ENCODE measurements around the gene RPS6KA2.

The RPS6KA2 gene

GRCh38 chr6:166495487-166496314, 131.3 kb downstream of the RPS6KA2 start:
- CTCF ChIA-PET, result no interaction called here
- DNase-seq (ENCODE audit: extremely low spot score), result no peak
- TF ChIP-seq ARNT (IDR thresholded peaks at IDR 0.05) (no peak), TARDBP (IDR thresholded peaks at IDR 0.05) (no peak), SP1 (IDR thresholded peaks at IDR 0.05) (no peak), SUZ12 (IDR thresholded peaks at IDR 0.05) (no peak), FOXM1 (IDR thresholded peaks at IDR 0.05; ENCODE audit: borderline replicate concordance) (no peak), CTBP1 (IDR thresholded peaks at IDR 0.05; ENCODE audit: borderline replicate concordance) (no peak), ZNF384 (IDR thresholded peaks at IDR 0.05) (no peak), HDGF (IDR thresholded peaks at IDR 0.05; ENCODE audit: borderline replicate concordance) (no peak), BHLHE40 (IDR thresholded peaks at IDR 0.05; ENCODE audit: borderline replicate concordance) (no peak), NFRKB (IDR thresholded peaks at IDR 0.05) (no peak)
- POLR2A ChIA-PET, result no interaction called here

- POLR2A ChIA-PET, result no interaction called here
- no peak for DNase-seq (ENCODE audit: extremely low spot score)
- CTCF ChIA-PET, result no interaction called here
- TF ChIP-seq FOXM1 (IDR thresholded peaks at IDR 0.05; ENCODE audit: borderline replicate concordance), result no peak
- no peak for TF ChIP-seq ZNF384 (IDR thresholded peaks at IDR 0.05)
- no peak for TF ChIP-seq HDGF (IDR thresholded peaks at IDR 0.05; ENCODE audit: borderline replicate concordance)
- no peak for TF ChIP-seq FOXA1 (IDR thresholded peaks at IDR 0.05)
- TF ChIP-seq L3MBTL2 (conservative IDR thresholded peaks at IDR 0.05), result no peak
- TF ChIP-seq ELF4 (IDR thresholded peaks at IDR 0.05), result no peak
- TF ChIP-seq NFRKB (IDR thresholded peaks at IDR 0.05), result no peak
- TF ChIP-seq ARNT (IDR thresholded peaks at IDR 0.05), result no peak
- no peak for TF ChIP-seq TARDBP (IDR thresholded peaks at IDR 0.05)
- no peak for TF ChIP-seq FOXK2 (IDR thresholded peaks at IDR 0.05)
- no peak for TF ChIP-seq CTBP1 (IDR thresholded peaks at IDR 0.05; ENCODE audit: borderline replicate concordance)
- no peak for TF ChIP-seq BHLHE40 (IDR thresholded peaks at IDR 0.05; ENCODE audit: borderline replicate concordance)
- TF ChIP-seq SUZ12 (IDR thresholded peaks at IDR 0.05), result no peak
- TF ChIP-seq LEF1 (IDR thresholded peaks at IDR 0.05; ENCODE audit: borderline replicate concordance), result no peak
- TF ChIP-seq SP1 (IDR thresholded peaks at IDR 0.05), result no peak
- no peak for TF ChIP-seq PKNOX1 (IDR thresholded peaks at IDR 0.05)
Observed at GRCh38 chr6:166494757-166495486, 132.1 kb downstream of the RPS6KA2 start.

- ChIA-PET CTCF (no interaction called here), POLR2A (no interaction called here)
- TF ChIP-seq FOXK2 (IDR thresholded peaks at IDR 0.05), result no peak
- TF ChIP-seq SP1 (IDR thresholded peaks at IDR 0.05), result no peak
- TF ChIP-seq NFRKB (IDR thresholded peaks at IDR 0.05), result no peak
- no peak for TF ChIP-seq SUZ12 (IDR thresholded peaks at IDR 0.05)
- no peak for TF ChIP-seq TARDBP (IDR thresholded peaks at IDR 0.05)
- no peak for TF ChIP-seq L3MBTL2 (conservative IDR thresholded peaks at IDR 0.05)
- no peak for TF ChIP-seq FOXM1 (IDR thresholded peaks at IDR 0.05; ENCODE audit: borderline replicate concordance)
- no peak for TF ChIP-seq ZNF384 (IDR thresholded peaks at IDR 0.05)
- no peak for TF ChIP-seq FOXA1 (IDR thresholded peaks at IDR 0.05)
- TF ChIP-seq PKNOX1 (IDR thresholded peaks at IDR 0.05), result no peak
- no peak for TF ChIP-seq ELF4 (IDR thresholded peaks at IDR 0.05)
- no peak for TF ChIP-seq CTBP1 (IDR thresholded peaks at IDR 0.05; ENCODE audit: borderline replicate concordance)
- no peak for TF ChIP-seq BHLHE40 (IDR thresholded peaks at IDR 0.05; ENCODE audit: borderline replicate concordance)
- no peak for TF ChIP-seq HDGF (IDR thresholded peaks at IDR 0.05; ENCODE audit: borderline replicate concordance)
- TF ChIP-seq LEF1 (IDR thresholded peaks at IDR 0.05; ENCODE audit: borderline replicate concordance), result no peak
- DNase-seq (ENCODE audit: extremely low spot score), result no peak
Observed at GRCh38 chr6:166494101-166494441, 133.0 kb downstream of the RPS6KA2 start.

GRCh38 chr6:166493427-166494100, 133.5 kb downstream of the RPS6KA2 start:
- ChIA-PET POLR2A (no interaction called here), CTCF (no interaction called here)
- TF ChIP-seq SP1 (IDR thresholded peaks at IDR 0.05), result no peak
- no peak for TF ChIP-seq ZNF384 (IDR thresholded peaks at IDR 0.05)
- TF ChIP-seq CTBP1 (IDR thresholded peaks at IDR 0.05; ENCODE audit: borderline replicate concordance), result no peak
- TF ChIP-seq ARNT (IDR thresholded peaks at IDR 0.05), result no peak
- no peak for TF ChIP-seq ELF4 (IDR thresholded peaks at IDR 0.05)
- TF ChIP-seq FOXA1 (IDR thresholded peaks at IDR 0.05), result no peak
- no peak for TF ChIP-seq FOXM1 (IDR thresholded peaks at IDR 0.05; ENCODE audit: borderline replicate concordance)
- TF ChIP-seq L3MBTL2 (conservative IDR thresholded peaks at IDR 0.05), result no peak
- no peak for TF ChIP-seq PKNOX1 (IDR thresholded peaks at IDR 0.05)
- TF ChIP-seq BHLHE40 (IDR thresholded peaks at IDR 0.05; ENCODE audit: borderline replicate concordance), result no peak
- TF ChIP-seq NFRKB (IDR thresholded peaks at IDR 0.05), result no peak
- TF ChIP-seq TARDBP (IDR thresholded peaks at IDR 0.05), result no peak
- no peak for TF ChIP-seq SUZ12 (IDR thresholded peaks at IDR 0.05)
- TF ChIP-seq FOXK2 (IDR thresholded peaks at IDR 0.05), result no peak
- no peak for TF ChIP-seq LEF1 (IDR thresholded peaks at IDR 0.05; ENCODE audit: borderline replicate concordance)
- TF ChIP-seq HDGF (IDR thresholded peaks at IDR 0.05; ENCODE audit: borderline replicate concordance), result no peak
- no peak for DNase-seq (ENCODE audit: extremely low spot score)

- ChIA-PET POLR2A (no interaction called here), CTCF (no interaction called here)
- TF ChIP-seq TARDBP (IDR thresholded peaks at IDR 0.05), result no peak
- peak; percentile 68 for TF ChIP-seq PKNOX1 (IDR thresholded peaks at IDR 0.05)
- DNase-seq (ENCODE audit: extremely low spot score), result no peak
Observed at GRCh38 chr6:166492092-166492741, 134.8 kb downstream of the RPS6KA2 start.
